ENCODE measurements around the gene C1orf94. TPM values are rescaled to one million over a fixed set of nuclear protein-coding genes. Genes with fewer than 3 reads are reported as not detected.

C1orf94 gene
- total and polyA plus RNA-seq, 10 donors: not detected

DNA sequence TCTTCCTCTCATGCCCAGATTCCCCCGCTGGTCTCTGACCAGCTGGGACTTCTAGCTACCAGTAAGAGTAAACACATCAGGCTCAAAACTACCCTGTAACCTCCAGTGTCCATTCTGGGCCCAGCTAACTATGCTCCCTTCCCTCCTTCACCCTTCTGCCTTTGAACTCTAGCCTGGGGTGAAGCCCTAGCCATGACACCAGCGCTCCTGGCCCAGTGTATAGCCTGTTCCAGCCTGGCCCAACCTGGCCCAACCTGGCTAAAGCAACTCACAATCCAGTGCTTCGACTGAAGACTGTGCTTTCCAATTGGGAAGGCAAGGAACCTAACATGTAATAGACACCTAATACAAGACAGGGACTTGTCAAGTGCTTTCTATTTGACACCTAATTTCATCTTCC is 39.3 kb upstream of the C1orf94 start:
- peaks cover 0 to 7% (median 0%) of the 10 kb centered on the region in 7 donors for H3K27me3 ChIP-seq (replicated peaks in 1 of 7)
- H3K4me3 ChIP-seq: no peak overlapping the region
- WGBS, 5 donors: 73 to 79% (median 75%) methylated on average over 3 of the region's 3 CpGs
- TF ChIP-seq, protein P1, sequence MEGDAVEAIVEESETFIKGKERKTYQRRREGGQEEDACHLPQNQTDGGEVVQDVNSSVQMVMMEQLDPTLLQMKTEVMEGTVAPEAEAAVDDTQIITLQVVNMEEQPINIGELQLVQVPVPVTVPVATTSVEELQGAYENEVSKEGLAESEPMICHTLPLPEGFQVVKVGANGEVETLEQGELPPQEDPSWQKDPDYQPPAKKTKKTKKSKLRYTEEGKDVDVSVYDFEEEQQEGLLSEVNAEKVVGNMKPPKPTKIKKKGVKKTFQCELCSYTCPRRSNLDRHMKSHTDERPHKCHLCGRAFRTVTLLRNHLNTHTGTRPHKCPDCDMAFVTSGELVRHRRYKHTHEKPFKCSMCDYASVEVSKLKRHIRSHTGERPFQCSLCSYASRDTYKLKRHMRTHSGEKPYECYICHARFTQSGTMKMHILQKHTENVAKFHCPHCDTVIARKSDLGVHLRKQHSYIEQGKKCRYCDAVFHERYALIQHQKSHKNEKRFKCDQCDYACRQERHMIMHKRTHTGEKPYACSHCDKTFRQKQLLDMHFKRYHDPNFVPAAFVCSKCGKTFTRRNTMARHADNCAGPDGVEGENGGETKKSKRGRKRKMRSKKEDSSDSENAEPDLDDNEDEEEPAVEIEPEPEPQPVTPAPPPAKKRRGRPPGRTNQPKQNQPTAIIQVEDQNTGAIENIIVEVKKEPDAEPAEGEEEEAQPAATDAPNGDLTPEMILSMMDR (IDR thresholded peaks at IDR 0.05 in 8 of 11, conservative IDR thresholded peaks at IDR 0.05 in 3 of 11): no peak
- TF ChIP-seq POLR2AphosphoS5 (IDR thresholded peaks at IDR 0.05) (no peak), POLR2A (IDR thresholded peaks at IDR 0.05) (no peak)
- no peak overlapping the region for H3K27ac ChIP-seq
- H3K9me3 ChIP-seq: no peaks in the 10 kb centered on the region
- no peak for DNase-seq
- no peaks in the 10 kb centered on the region for H3K4me1 ChIP-seq
- intact Hi-C loops (cut with DNase I; ENCODE audit: low total_unique reads): no loop called here
- no peaks in the 10 kb centered on the region for H3K36me3 ChIP-seq

DNA sequence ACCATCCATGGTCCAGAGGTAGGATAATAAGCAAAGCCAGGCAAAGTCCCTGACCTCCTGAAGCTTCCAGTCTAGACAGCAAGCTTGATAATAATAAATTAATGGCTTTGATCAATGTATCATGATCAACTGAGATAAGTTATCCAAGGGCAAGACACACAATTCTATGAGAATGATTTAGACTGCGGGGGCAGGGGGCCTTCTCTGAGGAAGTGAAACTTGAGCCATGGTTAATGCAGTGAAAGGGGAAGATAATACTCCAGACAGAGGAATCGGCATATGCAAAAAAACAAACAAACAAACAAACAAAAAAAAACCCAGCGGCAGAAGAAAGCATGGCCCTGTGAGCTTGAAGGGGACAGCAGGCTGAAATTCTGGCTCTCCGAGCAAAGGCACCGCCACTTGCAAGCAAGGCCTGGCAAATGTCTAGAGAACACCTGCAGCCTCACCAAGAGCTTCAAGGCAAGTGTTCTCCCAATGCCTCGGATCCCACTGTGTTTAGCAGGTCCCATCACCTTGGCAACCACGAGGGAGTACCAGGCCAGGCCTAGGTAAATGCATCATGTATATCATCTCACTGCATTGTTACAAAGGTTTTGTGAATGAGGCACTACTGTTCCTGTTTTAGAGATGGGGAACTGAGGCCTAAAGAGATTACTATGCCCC is 36.6 kb upstream of the C1orf94 start:
- intact Hi-C loops (cut with DNase I; ENCODE audit: low total_unique reads): no loop called here
- Histone ChIP-seq H3K27me3 (replicated peaks in 1 of 7) (peaks cover 0 to 11% (median 0%) of the 10 kb centered on the region in 7 donors), H3K9me3 (no peaks in the 10 kb centered on the region), H3K4me3 (no peak overlapping the region), H3K27ac (no peak overlapping the region), H3K4me1 (no peaks in the 10 kb centered on the region), H3K36me3 (no peaks in the 10 kb centered on the region)
- no peak for DNase-seq
- WGBS, 5 donors: 50 to 64% (median 57%) methylated on average over 7 of the region's 7 CpGs
- TF ChIP-seq POLR2A (IDR thresholded peaks at IDR 0.05): no peak
- TF ChIP-seq, protein P1 (IDR thresholded peaks at IDR 0.05 in 8 of 11, conservative IDR thresholded peaks at IDR 0.05 in 3 of 11): no peak
- no peak for TF ChIP-seq POLR2AphosphoS5 (IDR thresholded peaks at IDR 0.05)

DNA sequence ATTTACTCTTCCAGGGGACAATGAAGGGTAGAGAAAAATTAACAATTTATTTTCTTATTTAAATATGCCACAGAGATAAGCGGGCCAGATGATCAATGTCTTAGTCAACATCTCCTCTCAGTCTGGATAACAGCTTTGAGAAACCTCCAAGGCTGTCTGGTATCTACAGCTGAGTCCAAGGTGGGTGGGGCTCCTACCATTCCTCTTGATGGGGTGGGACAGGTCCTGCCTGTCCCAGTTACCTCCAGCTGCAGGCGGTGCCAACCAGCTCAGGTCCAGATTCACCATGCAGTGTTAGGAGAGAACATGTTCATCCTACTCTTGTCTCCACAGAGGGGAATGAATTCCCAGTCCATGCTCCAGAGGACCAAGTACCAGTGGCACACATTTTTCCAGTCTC is 32.7 kb upstream of the C1orf94 start:
- Histone ChIP-seq H3K36me3 (no peaks in the 10 kb centered on the region), H3K4me1 (no peaks in the 10 kb centered on the region), H3K27ac (no peak overlapping the region), H3K4me3 (no peak overlapping the region), H3K27me3 (replicated peaks in 1 of 7) (peaks cover 0 to 30% (median 0%) of the 10 kb centered on the region in 7 donors), H3K9me3 (no peaks in the 10 kb centered on the region)
- intact Hi-C loops (cut with DNase I; ENCODE audit: low total_unique reads): no loop called here
- TF ChIP-seq, protein P1 (IDR thresholded peaks at IDR 0.05 in 8 of 11, conservative IDR thresholded peaks at IDR 0.05 in 3 of 11): no peak
- WGBS, 5 donors: 86 to 96% (median 91%) methylated on average over 2 of the region's 2 CpGs
- DNase-seq: no peak

DNA sequence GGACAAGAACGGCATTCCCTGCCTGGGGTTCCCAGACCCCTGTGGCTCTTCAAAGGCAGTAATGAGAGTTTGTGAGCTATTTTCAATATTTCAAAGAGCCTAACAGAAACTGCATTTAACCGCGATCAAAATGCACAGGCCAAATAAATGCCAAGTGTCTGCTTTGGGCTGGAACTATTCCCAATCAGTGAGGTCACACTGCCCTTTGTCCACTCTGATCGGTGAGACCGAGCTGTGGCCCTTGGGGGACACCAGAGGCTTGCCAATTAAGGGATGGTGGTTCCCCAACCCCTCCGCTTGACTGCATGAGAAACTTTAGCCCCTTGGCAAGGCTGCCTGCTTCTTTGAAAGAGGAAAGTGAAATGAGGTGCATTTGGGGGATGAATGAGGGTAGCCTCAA is 31.9 kb upstream of the C1orf94 start:
- peaks cover 0 to 38% (median 0%) of the 10 kb centered on the region in 7 donors for H3K27me3 ChIP-seq (replicated peaks in 1 of 7)
- 85 to 91% (median 87%) methylated on average over 6 of the region's 6 CpGs for WGBS, 5 donors
- TF ChIP-seq, protein P1 (IDR thresholded peaks at IDR 0.05 in 8 of 11, conservative IDR thresholded peaks at IDR 0.05 in 3 of 11): no peak
- TF ChIP-seq POLR2A (IDR thresholded peaks at IDR 0.05) (no peak), POLR2AphosphoS5 (IDR thresholded peaks at IDR 0.05) (no peak)
- no peak for DNase-seq
- no peak overlapping the region for H3K27ac ChIP-seq
- no peak overlapping the region for H3K4me3 ChIP-seq
- no peaks in the 10 kb centered on the region for H3K36me3 ChIP-seq
- intact Hi-C loops (cut with DNase I; ENCODE audit: low total_unique reads): no loop called here
- H3K4me1 ChIP-seq: no peaks in the 10 kb centered on the region
- no peaks in the 10 kb centered on the region for H3K9me3 ChIP-seq

Data from spleen (tissue), 11 donors.